Fibroblast of pulmonary artery (primary cell): ENCODE data around the gene DRD4.

Source experiments
- DNase-seq: peaks from one replicate; pipeline ENCODE4 v3.0.0-alpha.2; 2010; ENCODE audit warnings: low read depth
- H3K4me3 ChIP-seq: replicated peaks from 2 replicates; pipeline ENCODE4 v1.5.1; 2011; ENCODE audit warnings: low read depth, mild to moderate bottlenecking, control low read depth, low read length, moderate library complexity
- TF ChIP-seq, protein P1 (sequence below): IDR thresholded peaks from 2 replicates; pipeline ENCODE4 v1.5.1; 2011; ENCODE audit warnings: mild to moderate bottlenecking, control low read depth, low read length, inconsistent platforms; ENCODE audit errors: missing control alignments

Gene DRD4

DNA sequence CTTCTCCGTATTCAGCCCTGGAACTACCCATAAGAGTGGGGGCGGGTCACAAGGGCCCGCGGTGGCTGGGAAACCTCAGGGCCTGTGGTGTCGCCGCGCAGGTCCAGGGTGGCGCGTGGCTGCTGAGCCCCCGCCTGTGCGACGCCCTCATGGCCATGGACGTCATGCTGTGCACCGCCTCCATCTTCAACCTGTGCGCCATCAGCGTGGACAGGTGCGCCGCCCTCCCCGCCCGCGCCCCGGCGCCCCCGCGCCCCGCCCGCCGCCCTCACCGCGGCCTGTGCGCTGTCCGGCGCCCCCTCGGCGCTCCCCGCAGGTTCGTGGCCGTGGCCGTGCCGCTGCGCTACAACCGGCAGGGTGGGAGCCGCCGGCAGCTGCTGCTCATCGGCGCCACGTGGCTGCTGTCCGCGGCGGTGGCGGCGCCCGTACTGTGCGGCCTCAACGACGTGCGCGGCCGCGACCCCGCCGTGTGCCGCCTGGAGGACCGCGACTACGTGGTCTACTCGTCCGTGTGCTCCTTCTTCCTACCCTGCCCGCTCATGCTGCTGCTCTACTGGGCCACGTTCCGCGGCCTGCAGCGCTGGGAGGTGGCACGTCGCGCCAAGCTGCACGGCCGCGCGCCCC lies 2.4 kb downstream of the DRD4 start:
- TF ChIP-seq, protein P1, sequence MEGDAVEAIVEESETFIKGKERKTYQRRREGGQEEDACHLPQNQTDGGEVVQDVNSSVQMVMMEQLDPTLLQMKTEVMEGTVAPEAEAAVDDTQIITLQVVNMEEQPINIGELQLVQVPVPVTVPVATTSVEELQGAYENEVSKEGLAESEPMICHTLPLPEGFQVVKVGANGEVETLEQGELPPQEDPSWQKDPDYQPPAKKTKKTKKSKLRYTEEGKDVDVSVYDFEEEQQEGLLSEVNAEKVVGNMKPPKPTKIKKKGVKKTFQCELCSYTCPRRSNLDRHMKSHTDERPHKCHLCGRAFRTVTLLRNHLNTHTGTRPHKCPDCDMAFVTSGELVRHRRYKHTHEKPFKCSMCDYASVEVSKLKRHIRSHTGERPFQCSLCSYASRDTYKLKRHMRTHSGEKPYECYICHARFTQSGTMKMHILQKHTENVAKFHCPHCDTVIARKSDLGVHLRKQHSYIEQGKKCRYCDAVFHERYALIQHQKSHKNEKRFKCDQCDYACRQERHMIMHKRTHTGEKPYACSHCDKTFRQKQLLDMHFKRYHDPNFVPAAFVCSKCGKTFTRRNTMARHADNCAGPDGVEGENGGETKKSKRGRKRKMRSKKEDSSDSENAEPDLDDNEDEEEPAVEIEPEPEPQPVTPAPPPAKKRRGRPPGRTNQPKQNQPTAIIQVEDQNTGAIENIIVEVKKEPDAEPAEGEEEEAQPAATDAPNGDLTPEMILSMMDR, result no peak
- no peak for DNase-seq
- no peak overlapping the region for H3K4me3 ChIP-seq

- TF ChIP-seq, protein P1, result no peak
- H3K4me3 ChIP-seq, result no peak overlapping the region
- no peak for DNase-seq
Measured at GRCh38 chr11:640021-640706, 3.1 kb downstream of the DRD4 start.

GRCh38 chr11:641806-642370 lies 4.8 kb downstream of the DRD4 start:
- no peak for DNase-seq
- TF ChIP-seq, protein P1, result no peak
- H3K4me3 ChIP-seq, result no peak overlapping the region

- H3K4me3 ChIP-seq, result no peak overlapping the region
- TF ChIP-seq, protein P1, result no peak
- DNase-seq, result no peak
Measured at GRCh38 chr11:643366-643765, 6.3 kb downstream of the DRD4 start.

- TF ChIP-seq, protein P1, result no peak
Measured at GRCh38 chr11:643849-644738, 7.0 kb downstream of the DRD4 start.

GRCh38 chr11:645536-645935 lies 8.5 kb downstream of the DRD4 start:
- no peak overlapping the region for H3K4me3 ChIP-seq
- DNase-seq, result no peak
- TF ChIP-seq, protein P1, result no peak

More at GRCh38 chr11:643849-644738, 7.0 kb downstream of the DRD4 start:
- no peak overlapping the region for H3K4me3 ChIP-seq
- no peak for DNase-seq
